ENCODE measurements around the gene CEACAM7.
"Not testable (repeated sequence)": the region's sequence is repeated elsewhere in the genome, so short reads cannot be mapped to it uniquely, and the experiment has no call there.

CEACAM7 gene

DNA sequence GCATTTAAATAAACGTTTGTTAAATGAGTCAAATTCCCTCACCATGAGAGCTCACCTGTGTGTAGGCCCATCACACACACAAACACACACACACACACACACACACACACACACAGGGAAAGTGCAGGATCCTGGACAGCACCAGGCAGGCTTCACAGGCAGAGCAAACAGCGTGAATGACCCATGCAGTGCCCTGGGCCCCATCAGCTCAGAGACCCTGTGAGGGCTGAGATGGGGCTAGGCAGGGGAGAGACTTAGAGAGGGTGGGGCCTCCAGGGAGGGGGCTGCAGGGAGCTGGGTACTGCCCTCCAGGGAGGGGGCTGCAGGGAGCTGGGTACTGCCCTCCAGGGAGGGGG is 11.9 kb upstream of the CEACAM7 start:
- no peak for DNase-seq

DNA sequence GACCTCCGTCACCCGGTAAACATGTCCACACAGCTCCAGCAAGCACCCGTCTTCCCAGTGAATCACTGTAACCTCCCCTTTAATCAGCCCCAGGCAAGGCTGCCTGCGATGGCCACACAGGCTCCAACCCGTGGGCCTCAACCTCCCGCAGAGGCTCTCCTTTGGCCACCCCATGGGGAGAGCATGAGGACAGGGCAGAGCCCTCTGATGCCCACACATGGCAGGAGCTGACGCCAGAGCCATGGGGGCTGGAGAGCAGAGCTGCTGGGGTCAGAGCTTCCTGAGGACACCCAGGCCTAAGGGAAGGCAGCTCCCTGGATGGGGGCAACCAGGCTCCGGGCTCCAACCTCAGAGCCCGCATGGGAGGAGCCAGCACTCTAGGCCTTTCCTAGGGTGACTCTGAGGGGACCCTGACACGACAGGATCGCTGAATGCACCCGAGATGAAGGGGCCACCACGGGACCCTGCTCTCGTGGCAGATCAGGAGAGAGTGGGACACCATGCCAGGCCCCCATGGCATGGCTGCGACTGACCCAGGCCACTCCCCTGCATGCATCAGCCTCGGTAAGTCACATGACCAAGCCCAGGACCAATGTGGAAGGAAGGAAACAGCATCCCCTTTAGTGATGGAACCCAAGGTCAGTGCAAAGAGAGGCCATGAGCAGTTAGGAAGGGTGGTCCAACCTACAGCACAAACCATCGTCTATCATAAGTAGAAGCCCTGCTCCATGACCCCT is 11.3 kb upstream of the CEACAM7 start:
- no peak for DNase-seq

GRCh38 chr19:41698746-41699230 is 10.7 kb upstream of the CEACAM7 start:
- DNase-seq: no peak

DNA sequence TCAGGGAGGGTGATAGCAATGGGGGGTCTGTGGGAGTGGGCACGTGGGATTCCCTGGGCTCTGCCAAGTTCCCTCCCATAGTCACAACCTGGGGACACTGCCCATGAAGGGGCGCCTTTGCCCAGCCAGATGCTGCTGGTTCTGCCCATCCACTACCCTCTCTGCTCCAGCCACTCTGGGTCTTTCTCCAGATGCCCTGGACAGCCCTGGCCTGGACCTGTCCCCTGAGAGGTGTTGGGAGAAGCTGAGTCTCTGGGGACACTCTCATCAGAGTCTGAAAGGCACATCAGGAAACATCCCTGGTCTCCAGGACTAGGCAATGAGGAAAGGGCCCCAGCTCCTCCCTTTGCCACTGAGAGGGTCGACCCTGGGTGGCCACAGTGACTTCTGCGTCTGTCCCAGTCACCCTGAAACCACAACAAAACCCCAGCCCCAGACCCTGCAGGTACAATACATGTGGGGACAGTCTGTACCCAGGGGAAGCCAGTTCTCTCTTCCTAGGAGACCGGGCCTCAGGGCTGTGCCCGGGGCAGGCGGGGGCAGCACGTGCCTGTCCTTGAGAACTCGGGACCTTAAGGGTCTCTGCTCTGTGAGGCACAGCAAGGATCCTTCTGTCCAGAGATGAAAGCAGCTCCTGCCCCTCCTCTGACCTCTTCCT is 9.3 kb upstream of the CEACAM7 start:
- DNase-seq: no peak

GRCh38 chr19:41696402-41697197 is 8.5 kb upstream of the CEACAM7 start:
- no peak for DNase-seq

- no peak for DNase-seq
These were observed 7.7 kb upstream of the CEACAM7 start for GRCh38 chr19:41695745-41696144.

- DNase-seq: no peak
These were observed 7.0 kb upstream of the CEACAM7 start for GRCh38 chr19:41694831-41695635.

DNA sequence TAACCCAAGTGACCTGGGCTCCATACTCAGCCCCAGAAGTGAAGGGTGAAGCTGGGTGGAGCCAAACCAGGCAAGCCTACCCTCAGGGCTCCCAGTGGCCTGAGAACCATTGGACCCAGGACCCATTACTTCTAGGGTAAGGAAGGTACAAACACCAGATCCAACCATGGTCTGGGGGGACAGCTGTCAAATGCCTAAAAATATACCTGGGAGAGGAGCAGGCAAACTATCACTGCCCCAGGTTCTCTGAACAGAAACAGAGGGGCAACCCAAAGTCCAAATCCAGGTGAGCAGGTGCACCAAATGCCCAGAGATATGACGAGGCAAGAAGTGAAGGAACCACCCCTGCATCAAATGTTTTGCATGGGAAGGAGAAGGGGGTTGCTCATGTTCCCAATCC is 6.1 kb upstream of the CEACAM7 start:
- no peak for DNase-seq

DNA sequence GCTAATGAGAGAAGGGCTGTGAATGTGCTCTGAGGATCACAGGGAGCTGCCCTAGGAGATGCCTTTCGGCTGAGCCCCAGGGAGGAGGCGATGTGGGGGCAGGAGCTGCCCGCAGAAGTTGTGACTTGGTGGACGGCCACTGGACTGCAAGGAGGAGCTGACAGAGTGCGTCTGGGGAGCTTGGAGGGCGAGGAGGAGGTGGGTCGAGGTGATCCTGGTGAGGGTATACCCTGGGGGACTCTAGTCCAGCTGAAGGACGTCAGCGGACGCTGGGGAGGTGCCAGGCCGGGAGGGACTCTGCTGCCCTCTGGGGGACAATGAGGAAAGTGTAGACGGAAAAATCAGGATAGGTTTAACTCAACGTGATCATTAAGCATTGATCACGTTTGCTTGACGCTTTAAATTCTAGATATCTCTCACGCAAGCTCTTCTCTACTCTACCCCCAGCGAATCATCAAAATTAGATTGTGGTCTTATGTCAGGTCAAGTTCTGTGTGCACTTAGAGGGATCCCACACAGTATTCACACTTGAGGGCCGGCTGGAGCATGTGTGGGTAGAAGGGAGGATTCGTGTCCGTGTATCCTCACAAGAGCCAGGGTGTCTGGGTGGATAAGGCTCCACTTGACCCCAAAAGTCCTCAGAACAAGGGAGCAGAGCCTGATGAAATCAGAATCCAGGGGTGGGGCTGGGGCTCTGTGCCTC is 3.3 kb upstream of the CEACAM7 start:
- DNase-seq: peak in 1 of 4 experiments; percentile 11

DNA sequence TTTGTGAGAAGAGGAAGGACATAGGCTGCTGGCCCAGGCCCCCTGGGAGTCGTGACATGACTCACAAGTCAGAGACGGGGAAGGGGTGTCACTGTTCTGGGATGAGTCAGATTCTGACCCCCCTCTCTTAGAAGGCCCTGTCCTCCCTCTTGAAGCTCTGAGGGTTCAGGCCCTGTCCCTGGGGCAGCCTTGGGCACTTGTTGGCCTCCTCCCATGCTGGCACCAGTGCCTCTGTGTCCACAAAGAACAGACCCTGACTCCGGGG is 2.7 kb upstream of the CEACAM7 start:
- DNase-seq: no peak

- DNase-seq: no peak
These were observed 2.1 kb upstream of the CEACAM7 start for GRCh38 chr19:41689993-41690800.

DNA sequence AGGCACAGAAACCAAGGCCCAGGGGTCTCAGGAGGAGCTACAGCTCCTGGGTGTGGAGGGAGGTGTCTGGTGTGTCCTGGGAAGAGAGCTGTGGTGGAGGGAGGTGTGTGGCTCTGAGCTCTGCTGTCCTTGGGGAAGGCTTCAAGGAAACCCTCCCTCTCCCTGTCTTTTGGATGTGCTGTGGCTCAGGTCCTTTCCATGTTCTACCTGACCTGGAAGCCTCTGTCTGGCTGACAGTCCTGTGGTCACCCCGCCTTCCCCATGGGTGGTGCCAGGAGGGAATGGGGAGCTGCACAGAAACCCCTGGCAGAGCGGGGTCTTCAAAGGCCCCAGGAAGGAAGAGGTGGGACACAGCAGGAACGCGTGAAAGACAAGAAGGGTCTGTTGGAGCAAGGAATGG is 617 bp upstream of the CEACAM7 start:
- DNase-seq: no peak

DNA sequence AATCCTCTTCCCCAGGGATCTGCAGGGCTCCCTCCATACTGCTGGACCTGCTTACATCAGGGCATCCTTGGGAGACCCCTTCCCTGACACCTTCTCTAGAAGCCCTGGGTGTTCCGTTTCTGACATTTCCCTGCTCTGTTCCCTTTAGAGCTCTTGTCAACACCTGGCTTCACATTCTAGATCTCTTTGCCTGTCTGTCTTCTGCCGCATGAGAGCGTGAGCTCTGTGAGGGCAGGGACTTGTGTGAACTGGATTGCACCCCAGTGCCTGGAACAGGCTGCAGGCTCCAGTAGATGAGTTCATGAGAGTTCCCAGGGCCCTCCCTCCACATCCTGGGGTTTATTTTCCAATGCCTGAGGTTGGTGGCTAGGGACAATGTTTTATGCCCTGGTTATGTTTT is 651 bp downstream of the CEACAM7 start:
- no peak for DNase-seq

GRCh38 chr19:41682437-41682836 is 5.6 kb downstream of the CEACAM7 start:
- no peak for DNase-seq

DNA sequence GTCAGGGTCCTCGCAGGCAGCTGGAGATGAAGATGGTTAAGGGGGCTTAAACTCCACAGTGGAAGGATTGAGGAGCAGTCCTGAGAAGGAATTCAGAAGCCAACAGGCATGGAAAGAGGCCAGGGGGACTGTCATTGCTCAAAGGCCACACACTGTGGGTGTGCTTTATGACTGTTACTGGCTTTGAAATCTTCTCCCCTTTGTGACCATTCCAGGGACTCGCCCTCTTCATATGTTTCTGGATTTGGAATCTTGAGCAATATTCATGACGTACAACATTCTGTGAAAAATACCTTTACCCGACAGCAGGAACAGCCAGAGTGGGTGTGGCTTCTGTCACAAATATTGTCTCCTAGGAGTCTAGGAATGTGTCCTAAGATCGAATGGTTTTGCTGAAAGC is 16.6 kb downstream of the CEACAM7 start:
- DNase-seq: no peak

DNA sequence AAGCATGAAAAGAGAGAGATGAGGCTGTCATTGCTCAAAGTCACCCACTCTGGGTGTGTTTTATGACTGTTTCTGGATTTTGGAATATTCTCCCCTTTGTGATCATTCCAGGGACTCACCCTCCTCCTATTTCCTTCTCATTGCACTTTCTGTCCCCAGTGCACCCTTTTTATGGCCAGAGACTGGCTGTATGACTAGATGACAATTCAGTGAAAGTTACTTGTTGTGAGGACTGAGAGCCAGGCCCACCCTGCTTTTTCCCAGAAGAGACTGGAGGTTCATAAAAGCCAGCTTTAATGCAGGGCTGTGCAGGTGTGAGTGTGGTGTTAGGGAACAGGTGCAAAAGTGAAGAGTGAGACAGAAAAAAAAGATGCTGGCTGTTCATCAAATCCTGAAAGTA is 17.3 kb downstream of the CEACAM7 start:
- no peak for DNase-seq

- DNase-seq: no peak
These were observed 19.8 kb downstream of the CEACAM7 start for GRCh38 chr19:41668315-41668714.

- DNase-seq: no peak
These were observed 22.0 kb downstream of the CEACAM7 start for GRCh38 chr19:41666075-41666474.

GRCh38 chr19:41657157-41657556 is 30.9 kb downstream of the CEACAM7 start:
- no peak for DNase-seq

DNA sequence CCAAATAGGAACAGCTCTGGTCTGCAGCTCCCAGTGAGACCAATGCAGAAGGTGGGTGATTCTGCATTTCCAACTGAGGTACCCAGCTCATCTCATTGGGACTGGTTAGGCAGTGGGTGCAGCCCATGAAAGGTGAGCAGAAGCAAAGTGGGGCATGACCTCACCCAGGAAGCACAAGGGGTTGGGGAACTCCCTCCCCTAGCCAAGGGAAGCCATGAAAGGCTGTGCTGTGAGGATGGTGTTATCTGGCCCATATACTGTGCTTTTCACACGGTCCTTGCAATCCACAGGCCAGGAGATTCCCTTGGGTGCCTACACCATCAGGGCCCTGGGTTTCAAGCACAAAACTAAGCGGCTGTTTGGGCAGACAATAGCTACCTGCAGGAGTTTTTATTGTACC is 31.3 kb downstream of the CEACAM7 start:
- DNase-seq: not testable (repeated sequence)

DNA sequence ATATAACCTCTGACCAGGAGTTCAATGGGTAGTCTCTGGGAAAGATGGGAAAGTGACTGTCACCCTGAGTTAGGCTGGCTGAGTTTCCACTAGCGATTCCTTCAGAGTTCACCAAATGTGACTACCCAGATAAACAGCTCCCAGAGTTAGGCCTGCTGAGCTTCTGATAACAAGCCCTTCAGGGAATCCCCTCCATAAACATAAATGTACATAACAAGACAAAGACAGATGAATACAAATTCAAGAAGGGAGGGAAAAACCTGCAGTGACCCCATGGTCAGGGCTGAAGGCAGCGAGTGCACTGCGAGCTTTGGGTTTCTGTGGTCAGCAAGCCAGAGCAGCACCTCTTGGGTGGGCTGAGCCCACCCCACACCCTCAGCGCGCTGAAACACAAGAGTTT is 35.8 kb downstream of the CEACAM7 start:
- DNase-seq: no peak

DNA sequence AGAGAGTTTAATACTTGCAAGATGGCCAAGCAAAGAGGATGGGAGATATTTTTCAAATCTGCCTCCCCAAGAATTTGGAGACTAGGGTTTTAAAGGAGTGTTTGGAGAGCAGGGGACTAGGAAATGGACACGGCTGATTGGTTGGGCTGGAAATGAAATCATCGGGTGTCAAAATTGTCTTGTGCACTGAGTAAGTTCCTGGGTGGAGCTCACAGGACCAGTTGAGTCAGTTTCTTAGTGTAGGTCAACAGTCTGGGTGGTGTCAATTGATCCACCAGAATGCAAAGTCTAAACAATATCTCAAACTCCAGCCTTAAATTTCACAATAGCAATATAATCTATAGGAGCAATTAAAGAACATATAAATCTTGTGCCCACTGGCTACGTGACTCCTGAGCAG is 38.2 kb downstream of the CEACAM7 start:
- no peak for DNase-seq
